ENCODE results near the gene HSPA9.

DNA sequence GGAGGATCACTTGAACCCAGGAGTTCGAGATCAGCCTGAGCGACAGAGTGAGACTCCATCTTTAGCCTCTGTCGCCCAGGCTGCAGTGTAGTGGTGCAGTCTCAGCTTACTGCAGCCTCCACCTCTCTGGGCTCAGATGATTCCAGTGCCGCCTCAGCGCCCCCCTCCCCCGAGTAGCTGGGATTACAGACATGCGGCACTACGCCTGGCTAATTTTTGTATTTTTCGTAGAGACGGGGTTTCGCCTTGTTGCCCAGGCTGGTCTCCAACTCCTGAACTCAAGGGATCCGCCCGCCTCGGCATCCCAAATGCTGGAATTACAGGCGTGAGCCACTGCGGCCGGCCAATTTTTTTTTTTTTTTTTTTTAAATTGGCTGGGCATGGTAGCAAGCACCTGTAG lies 2.3 kb upstream of the HSPA9 start:
- TF ChIP-seq CTCF (IDR thresholded peaks at IDR 0.05) = no peak
- no peak for TF ChIP-seq POLR2A (IDR thresholded peaks at IDR 0.05; ENCODE audit: low read length)
- no peak for TF ChIP-seq TP53 (CRISPR knock-in tag; IDR thresholded peaks at IDR 0.05)
- no peak for TF ChIP-seq MAX (IDR thresholded peaks at IDR 0.05)
- no peak for TF ChIP-seq KDM5A (IDR thresholded peaks at IDR 0.05)
- TF ChIP-seq RCOR1 (IDR thresholded peaks at IDR 0.05; ENCODE audit: low read depth, low read length) = no peak
- no peak for TF ChIP-seq JUN (IDR thresholded peaks at IDR 0.05)
- TF ChIP-seq USF2 (IDR thresholded peaks at IDR 0.05) = no peak
- TF ChIP-seq RAD21 (conservative IDR thresholded peaks at IDR 0.05 in 1 of 2, IDR thresholded peaks at IDR 0.05 in 1 of 2) = no peak
- no peak for TF ChIP-seq HOXB13 (CRISPR knock-in tag; IDR thresholded peaks at IDR 0.05; ENCODE audit: low read depth)
